Neural cell (in vitro differentiated cells): ENCODE results near the gene BRD3OS. TPM values are rescaled to one million over a fixed set of nuclear protein-coding genes. Genes with fewer than 3 reads are reported as not detected.

Source experiments
- H2AFZ ChIP-seq: fragments of 200-600, 300-800 bp; sonication (generic), shearing (Covaris generic); 2 replicates; pipeline ENCODE4 v1.6.0; 2014; ENCODE audit warnings: low read depth, mild to moderate bottlenecking, antibody characterized with exemption, low read length, moderate library complexity
- H3F3A ChIP-seq: fragments of 200-600 bp; shearing (Covaris generic); 2 replicates; pipeline ENCODE4 v1.6.1; 2016; ENCODE audit warnings: mild to moderate bottlenecking, moderate library complexity, mixed read lengths, antibody characterized with exemption, low read length; ENCODE audit not compliant: insufficient read depth, poor library complexity, severe bottlenecking
- H3K27ac ChIP-seq: fragments of 200-600, 300-800 bp; sonication (generic), shearing (Covaris generic); 2 replicates; pipeline ENCODE4 v1.5.1; 2014; ENCODE audit warnings: mild to moderate bottlenecking, low read length, moderate library complexity
- H3K27me3 ChIP-seq: fragments of 300-800, 200-600 bp; sonication (generic), shearing (Covaris generic); 2 replicates; pipeline ENCODE4 v1.6.0; 2014; ENCODE audit warnings: mild to moderate bottlenecking, low read depth, low read length, moderate library complexity; ENCODE audit not compliant: insufficient read depth
- H3K36me3 ChIP-seq: fragments of 300-800, 200-600 bp; sonication (generic), shearing (Covaris generic); 2 replicates; pipeline ENCODE4 v1.5.1; 2014; ENCODE audit warnings: mild to moderate bottlenecking, antibody characterized with exemption, low read length, moderate library complexity; ENCODE audit not compliant: insufficient read depth
- H3K4me2 ChIP-seq: fragments of 300-800, 200-600 bp; sonication (generic), shearing (Covaris generic); 2 replicates; pipeline ENCODE4 v1.6.0; 2014; ENCODE audit warnings: mild to moderate bottlenecking, low read length
- H3K4me3 ChIP-seq: fragments of 300-800, 200-600 bp; sonication (generic), shearing (Covaris generic); 2 replicates; pipeline ENCODE4 v1.5.1; 2014; ENCODE audit warnings: mild to moderate bottlenecking, low read length, moderate library complexity
- H3K79me2 ChIP-seq: fragments of 200-600 bp; shearing (Covaris generic); replicated peaks from 2 replicates; pipeline ENCODE4 v1.6.0; 2014; ENCODE audit warnings: mild to moderate bottlenecking, low read length, moderate library complexity; ENCODE audit not compliant: insufficient read depth
- H3K9ac ChIP-seq: fragments of 300-800, 200-600 bp; sonication (generic), shearing (Covaris generic); 2 replicates; pipeline ENCODE4 v1.6.1; 2016; ENCODE audit warnings: mild to moderate bottlenecking, low read length, mixed read lengths
- H3K9me2 ChIP-seq: fragments of 200-600 bp; shearing (Covaris generic); 2 replicates; pipeline ENCODE4 v1.6.1; 2016; ENCODE audit warnings: mild to moderate bottlenecking, low read length, mixed read lengths; ENCODE audit not compliant: insufficient read depth
- H3K9me3 ChIP-seq: fragments of 200-600, 300-800 bp; sonication (generic), shearing (Covaris generic); 2 replicates; pipeline ENCODE4 v1.6.1; 2016; ENCODE audit warnings: mild to moderate bottlenecking, mixed run types, low read length, moderate library complexity, mixed read lengths
- H4K20me1 ChIP-seq: fragments of 200-600 bp; shearing (Covaris generic); 2 replicates; pipeline ENCODE4 v1.6.1; 2016; ENCODE audit warnings: mild to moderate bottlenecking, mixed run types; ENCODE audit not compliant: insufficient read depth
- CTCF ChIP-seq: fragments of 450-650 bp; IDR thresholded peaks from 2 replicates; pipeline ENCODE4 v1.5.1; 2014; ENCODE audit warnings: antibody characterized with exemption, mild to moderate bottlenecking, moderate library complexity; ENCODE audit not compliant: poor library complexity, severe bottlenecking
- EP300 ChIP-seq: fragments of 450-650 bp; conservative IDR thresholded peaks from 2 replicates; pipeline ENCODE4 v1.6.1; 2014; ENCODE audit warnings: antibody characterized with exemption, mild to moderate bottlenecking, moderate library complexity; ENCODE audit not compliant: poor library complexity, severe bottlenecking
- EZH2 ChIP-seq: fragments of 200-600, 300-800 bp; shearing (Covaris generic), sonication (generic); IDR thresholded peaks from 2 replicates; pipeline ENCODE4 v1.6.1; 2014; ENCODE audit warnings: antibody characterized with exemption, low read length, borderline replicate concordance, mild to moderate bottlenecking; ENCODE audit not compliant: insufficient read depth, poor library complexity, severe bottlenecking
- MXI1 ChIP-seq: fragments of 450-650 bp; conservative IDR thresholded peaks from 2 replicates; pipeline ENCODE4 v1.6.1; 2014; ENCODE audit warnings: antibody characterized with exemption, mild to moderate bottlenecking; ENCODE audit not compliant: poor library complexity, severe bottlenecking
- POLR2AphosphoS5 ChIP-seq: IDR thresholded peaks from 2 replicates; pipeline ENCODE4 v1.6.1; 2012
- RAD21 ChIP-seq: fragments of 450-650 bp; conservative IDR thresholded peaks from 2 replicates; pipeline ENCODE4 v1.6.1; 2014; ENCODE audit warnings: antibody characterized with exemption, mild to moderate bottlenecking, moderate library complexity
- SMC3 ChIP-seq: fragments of 450-650 bp; conservative IDR thresholded peaks from 2 replicates; pipeline ENCODE4 v1.6.1; 2014; ENCODE audit warnings: antibody characterized with exemption, mild to moderate bottlenecking, moderate library complexity; ENCODE audit not compliant: poor library complexity
- TAF1 ChIP-seq: IDR thresholded peaks from 2 replicates; pipeline ENCODE4 v1.6.1; 2012; ENCODE audit warnings: low read depth
- polyA plus RNA-seq: library from polyadenylated mRNA; depleted of rRNA; stranded (reverse); fragments of >200 nt; gene quantifications from 2 replicates; pipeline ENCODE4 v1.2.3, GENCODE V29; 2014
- TF ChIP-seq, protein P1 (sequence below): IDR thresholded peaks from 2 replicates; pipeline ENCODE4 v1.6.1; 2012; ENCODE audit warnings: borderline replicate concordance

The BRD3OS gene
- polyA plus RNA-seq, 1 donor from 2014 or later = 49.5 TPM

GRCh38 chr9:134066913-134067851 lies 41.9 kb downstream of the BRD3OS start:
- Histone ChIP-seq H3F3A (no peaks in the 10 kb centered on the region), H3K27ac (peak overlapping the region; percentile 80), H3K9ac (peak overlapping the region; percentile 87), H4K20me1 (peaks cover 31% of the 10 kb centered on the region), H3K79me2 (peaks cover 49% of the 10 kb centered on the region), H3K4me3 (peak overlapping the region; percentile 92), H2AFZ (no peak overlapping the region), H3K27me3 (no peaks in the 10 kb centered on the region), H3K36me3 (no peaks in the 10 kb centered on the region), H3K4me2 (peak overlapping the region; percentile 97), H3K9me3 (no peaks in the 10 kb centered on the region), H3K9me2 (no peaks in the 10 kb centered on the region)
- TF ChIP-seq TAF1 (no peak), MXI1 (peak; percentile 76), POLR2AphosphoS5 (peak; percentile 17), CTCF (no peak), EZH2 (no peak), SMC3 (no peak), RAD21 (no peak), EP300 (no peak)
- TF ChIP-seq, protein P1, sequence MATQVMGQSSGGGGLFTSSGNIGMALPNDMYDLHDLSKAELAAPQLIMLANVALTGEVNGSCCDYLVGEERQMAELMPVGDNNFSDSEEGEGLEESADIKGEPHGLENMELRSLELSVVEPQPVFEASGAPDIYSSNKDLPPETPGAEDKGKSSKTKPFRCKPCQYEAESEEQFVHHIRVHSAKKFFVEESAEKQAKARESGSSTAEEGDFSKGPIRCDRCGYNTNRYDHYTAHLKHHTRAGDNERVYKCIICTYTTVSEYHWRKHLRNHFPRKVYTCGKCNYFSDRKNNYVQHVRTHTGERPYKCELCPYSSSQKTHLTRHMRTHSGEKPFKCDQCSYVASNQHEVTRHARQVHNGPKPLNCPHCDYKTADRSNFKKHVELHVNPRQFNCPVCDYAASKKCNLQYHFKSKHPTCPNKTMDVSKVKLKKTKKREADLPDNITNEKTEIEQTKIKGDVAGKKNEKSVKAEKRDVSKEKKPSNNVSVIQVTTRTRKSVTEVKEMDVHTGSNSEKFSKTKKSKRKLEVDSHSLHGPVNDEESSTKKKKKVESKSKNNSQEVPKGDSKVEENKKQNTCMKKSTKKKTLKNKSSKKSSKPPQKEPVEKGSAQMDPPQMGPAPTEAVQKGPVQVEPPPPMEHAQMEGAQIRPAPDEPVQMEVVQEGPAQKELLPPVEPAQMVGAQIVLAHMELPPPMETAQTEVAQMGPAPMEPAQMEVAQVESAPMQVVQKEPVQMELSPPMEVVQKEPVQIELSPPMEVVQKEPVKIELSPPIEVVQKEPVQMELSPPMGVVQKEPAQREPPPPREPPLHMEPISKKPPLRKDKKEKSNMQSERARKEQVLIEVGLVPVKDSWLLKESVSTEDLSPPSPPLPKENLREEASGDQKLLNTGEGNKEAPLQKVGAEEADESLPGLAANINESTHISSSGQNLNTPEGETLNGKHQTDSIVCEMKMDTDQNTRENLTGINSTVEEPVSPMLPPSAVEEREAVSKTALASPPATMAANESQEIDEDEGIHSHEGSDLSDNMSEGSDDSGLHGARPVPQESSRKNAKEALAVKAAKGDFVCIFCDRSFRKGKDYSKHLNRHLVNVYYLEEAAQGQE = no peak

GRCh38 chr9:134067904-134068743 lies 42.8 kb downstream of the BRD3OS start, which contains the start of gene BRD3:
Gene BRD3, minus strand, starts transcription at chr9:134068026. Its CDS starts 14,549 bp downstream, at chr9:134053477.
- Histone ChIP-seq H3K36me3 (no peaks in the 10 kb centered on the region), H3K79me2 (peaks cover 40% of the 10 kb centered on the region), H4K20me1 (peaks cover 22% of the 10 kb centered on the region), H3K4me3 (peak within 1 kb of the TSS; percentile 92), H3K9me3 (no peaks in the 10 kb centered on the region), H3K27ac (peak within 1 kb of the TSS; percentile 84), H3K27me3 (no peaks in the 10 kb centered on the region), H3K9ac (peak within 1 kb of the TSS; percentile 89), H3F3A (no peaks in the 10 kb centered on the region), H2AFZ (peak within 1 kb of the TSS; percentile 56), H3K9me2 (no peaks in the 10 kb centered on the region), H3K4me2 (peak within 1 kb of the TSS; percentile 97)
- TF ChIP-seq TAF1 (no peak), RAD21 (no peak), SMC3 (peak; percentile 15), EP300 (peak; percentile 65), CTCF (peak; percentile 30), EZH2 (no peak), POLR2AphosphoS5 (peak; percentile 74), MXI1 (peak; percentile 85)
- TF ChIP-seq, protein P1 = no peak
